HG03095 (cell line): ENCODE results near the gene NRIP2.

Experiments used
- ATAC-seq: cut with Tn5 transposase; IDR thresholded peaks from one replicate; pipeline ENCODE4 v1.9.1; 2021; ENCODE audit warnings: moderate library complexity; ENCODE audit not compliant: unreplicated experiment

Gene NRIP2

DNA sequence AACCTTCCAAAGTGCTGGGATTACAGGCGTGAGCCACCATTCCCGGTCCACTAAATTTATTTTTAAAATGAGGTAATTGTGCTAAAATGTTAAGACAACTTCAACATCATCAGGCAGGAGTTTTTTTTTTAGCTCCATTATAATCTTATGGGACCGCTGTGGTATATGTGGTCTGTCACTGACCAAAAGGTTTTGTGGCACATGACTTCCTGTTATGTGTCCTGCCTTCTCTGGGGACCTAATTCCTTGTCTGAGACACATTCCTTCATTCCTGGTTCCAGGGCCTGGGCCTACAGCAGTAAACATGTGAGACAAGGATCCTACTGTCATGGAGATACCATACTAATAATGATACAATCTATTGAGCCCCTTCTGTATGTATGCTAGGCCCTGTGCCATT is 17.1 kb upstream of the NRIP2 start:
- no peak for ATAC-seq

DNA sequence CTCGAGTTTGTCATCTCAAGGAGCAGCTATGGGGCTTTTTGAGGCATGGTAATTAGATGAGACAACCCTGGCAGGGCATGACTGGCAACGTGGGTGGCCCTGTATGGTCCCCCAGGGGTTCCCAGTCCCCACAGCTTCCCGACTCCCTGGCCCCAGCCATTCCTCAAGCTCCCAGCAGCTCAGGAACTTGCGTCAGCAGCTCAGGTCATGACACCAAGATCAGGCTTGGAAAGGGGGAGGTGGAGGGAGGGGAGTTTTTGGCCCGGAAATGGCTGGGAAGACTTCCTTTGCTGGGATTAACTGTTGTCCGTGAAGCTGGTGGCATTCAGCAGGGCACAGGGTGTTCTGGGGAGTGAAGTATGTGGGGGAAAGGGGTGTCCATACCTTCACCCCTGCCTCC is 10.4 kb upstream of the NRIP2 start:
- ATAC-seq = no peak

DNA sequence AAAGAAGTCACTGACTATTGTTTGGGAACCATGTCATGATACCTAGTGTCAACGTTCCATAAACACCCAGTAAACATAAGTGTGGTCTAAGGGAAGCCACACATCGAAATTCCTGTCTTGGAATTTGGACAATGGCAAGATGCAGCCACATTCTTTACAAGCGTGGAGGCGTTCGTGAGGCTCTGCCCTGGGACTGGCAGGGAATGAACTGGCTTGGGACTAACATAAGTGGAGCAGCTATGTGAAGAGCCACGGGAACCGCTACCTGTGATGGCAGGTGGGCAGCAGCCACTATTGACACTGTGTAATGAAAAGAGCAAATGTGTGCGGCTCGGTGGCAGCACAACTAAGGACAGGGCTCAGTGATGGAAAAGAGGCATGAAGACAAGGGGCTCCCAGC is 10.0 kb upstream of the NRIP2 start:
- ATAC-seq = no peak

GRCh38 chr12:2842948-2843347 is 8.1 kb upstream of the NRIP2 start:
- ATAC-seq = no peak

DNA sequence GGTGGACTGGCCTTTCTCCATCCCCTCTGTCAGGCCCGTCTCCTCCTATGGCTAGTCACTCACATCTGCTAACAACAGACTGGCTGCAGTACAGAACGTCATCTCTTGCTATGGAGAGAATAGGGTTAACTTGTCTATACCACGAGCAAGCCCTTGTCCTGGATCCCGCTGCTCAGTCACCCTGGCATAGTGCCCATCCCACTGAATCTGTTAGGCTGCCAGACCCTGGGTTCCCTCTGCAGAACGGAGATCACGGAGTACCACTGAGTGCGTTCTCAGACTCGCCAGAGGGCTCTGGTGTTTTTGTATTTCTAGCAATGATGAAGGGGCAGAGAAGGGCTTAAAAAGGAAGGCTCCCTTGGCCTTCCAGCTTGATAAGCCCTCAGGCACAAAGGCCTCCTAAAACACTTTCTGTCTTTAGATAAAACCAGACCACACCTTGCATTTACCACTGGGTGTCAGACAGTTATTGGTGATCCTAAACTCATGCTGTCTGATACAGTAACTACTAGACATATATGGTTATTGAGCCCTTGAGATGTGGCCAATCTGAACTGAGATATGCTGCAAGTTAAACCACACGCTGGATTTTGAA is 6.3 kb upstream of the NRIP2 start:
- no peak for ATAC-seq

GRCh38 chr12:2836574-2836973 is 1.7 kb upstream of the NRIP2 start:
- ATAC-seq = no peak

- no peak for ATAC-seq
Observed at GRCh38 chr12:2835691-2836403, 1.0 kb upstream of the NRIP2 start.

- no peak for ATAC-seq
Observed at GRCh38 chr12:2833810-2834209, 1.0 kb downstream of the NRIP2 start.

DNA sequence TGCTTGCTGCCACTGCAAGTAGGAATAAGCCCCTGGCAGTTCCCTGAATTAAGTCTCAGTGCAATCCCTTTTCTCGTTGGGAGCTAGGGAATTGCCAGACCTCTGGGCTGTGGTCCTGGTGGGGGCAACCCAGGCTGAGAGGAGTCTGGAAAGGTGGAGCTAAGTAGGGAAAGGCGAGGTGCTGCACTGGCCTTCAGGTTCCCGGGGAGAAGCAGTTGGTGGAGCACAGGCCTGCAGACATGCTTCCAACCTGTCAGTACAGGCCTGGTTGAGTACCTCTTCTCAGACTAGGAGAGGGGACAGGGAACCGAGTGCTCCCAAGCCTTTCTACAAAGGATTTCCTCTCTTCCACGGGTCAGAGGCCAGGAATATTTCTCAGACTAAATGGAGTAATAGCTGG is 1.5 kb downstream of the NRIP2 start:
- no peak for ATAC-seq

DNA sequence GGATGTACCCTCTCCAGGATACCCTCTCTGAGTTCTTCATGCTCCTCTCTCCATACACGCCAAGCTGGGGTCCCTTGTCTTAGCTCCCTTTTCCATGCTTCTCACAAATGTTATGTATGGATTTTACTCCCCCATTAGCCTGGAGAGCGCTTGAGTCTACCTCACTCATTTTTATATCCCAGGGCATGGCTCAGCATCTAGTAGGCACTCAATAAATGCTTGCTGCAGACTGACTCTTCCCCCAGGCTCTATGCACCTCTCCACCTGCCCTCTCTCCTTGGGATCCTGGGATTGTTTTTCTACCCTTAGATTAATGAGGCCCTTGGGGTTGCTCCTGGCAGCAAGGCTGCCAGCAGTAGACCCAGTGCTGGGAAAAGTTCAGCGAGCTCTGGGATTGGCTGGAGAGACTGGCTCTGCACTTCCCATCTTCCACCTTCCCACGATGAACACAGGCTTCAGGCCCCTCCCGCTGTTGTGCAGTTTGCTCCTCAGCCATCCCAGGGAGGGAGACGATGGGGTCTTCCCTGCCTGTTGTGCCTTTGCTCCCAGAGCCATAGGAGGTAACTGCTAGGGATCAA is 2.2 kb downstream of the NRIP2 start:
- no peak for ATAC-seq

DNA sequence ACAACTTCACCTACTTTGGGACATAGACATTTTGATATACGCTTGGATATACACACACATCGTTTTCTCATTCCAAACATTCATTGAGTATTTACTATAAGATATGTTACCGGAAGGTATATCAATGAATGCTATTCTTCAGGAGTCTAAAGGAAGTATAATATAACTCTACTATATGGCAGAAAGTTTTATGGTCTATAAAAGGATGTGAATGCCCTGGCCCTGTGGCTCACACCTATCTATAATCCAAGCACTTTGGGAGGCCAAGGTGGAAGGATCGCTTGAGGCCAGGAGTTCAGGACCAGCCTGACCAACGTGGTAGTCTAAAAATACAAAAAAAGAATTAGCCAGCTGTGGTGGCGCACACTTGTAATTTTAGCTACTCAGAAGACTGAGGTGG is 5.6 kb downstream of the NRIP2 start:
- ATAC-seq = no peak

GRCh38 chr12:2826721-2827515 is 7.9 kb downstream of the NRIP2 start:
- no peak for ATAC-seq

- no peak for ATAC-seq
Observed at GRCh38 chr12:2826036-2826435, 8.8 kb downstream of the NRIP2 start.

GRCh38 chr12:2825132-2825531 is 9.7 kb downstream of the NRIP2 start:
- no peak for ATAC-seq

GRCh38 chr12:2824541-2824940 is 10.3 kb downstream of the NRIP2 start:
- no peak for ATAC-seq

DNA sequence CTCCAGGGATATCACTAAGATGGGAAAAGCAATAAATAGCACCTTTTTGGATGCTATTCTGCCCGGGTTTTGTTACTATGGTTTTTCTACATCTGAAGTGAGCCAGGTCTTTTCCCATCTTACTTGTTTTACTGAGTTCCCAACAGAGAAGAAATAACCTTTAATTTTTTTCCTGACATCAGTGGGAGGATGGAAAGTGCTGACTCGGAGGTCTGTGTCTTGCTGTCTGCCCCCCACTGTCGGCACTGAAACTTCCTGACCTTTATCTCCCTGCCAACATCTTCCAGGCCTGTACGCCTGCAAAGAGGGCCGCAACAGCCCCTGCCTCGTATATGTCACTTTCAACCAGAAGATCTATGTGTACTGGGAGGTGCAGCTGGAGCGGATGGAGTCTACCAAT is 11.4 kb downstream of the NRIP2 start:
- no peak for ATAC-seq

DNA sequence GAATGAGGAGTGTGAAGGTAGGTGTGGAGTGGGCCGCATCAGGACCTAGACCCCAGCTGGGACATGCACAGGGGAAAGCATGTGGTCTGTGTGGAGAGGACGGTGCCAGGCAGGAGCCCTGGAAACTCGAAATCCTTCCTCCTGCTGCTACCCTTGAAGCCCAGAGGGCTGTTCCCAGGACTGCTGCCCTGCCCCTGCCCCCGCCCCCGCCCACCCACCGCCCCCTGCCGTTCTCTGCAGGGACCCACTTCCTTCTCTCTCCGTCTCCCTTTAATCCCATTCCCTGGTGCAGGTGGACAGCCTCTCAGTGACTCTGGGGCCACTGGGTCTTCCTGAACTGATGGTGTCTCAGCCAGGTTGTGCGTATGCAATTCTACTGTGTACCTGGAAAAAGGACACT is 14.4 kb downstream of the NRIP2 start:
- no peak for ATAC-seq

DNA sequence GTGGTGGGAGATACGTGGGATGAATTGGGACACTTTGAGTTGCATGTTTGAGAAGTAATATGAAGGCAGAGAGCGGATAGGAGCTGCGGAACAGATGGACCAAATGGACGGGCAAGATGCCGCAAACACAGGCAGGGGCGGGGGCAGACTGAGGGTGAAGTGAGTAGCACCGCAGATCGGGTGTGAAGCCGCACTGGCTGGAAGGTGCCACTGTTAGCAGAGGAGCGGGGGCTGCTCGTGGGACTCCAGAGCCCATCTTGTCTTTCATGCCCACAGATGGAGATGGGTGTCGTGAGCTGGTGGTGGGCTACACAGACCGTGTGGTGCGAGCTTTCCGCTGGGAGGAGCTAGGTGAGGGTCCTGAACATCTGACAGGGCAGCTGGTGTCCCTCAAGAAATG is 15.0 kb downstream of the NRIP2 start:
- ATAC-seq = no peak

DNA sequence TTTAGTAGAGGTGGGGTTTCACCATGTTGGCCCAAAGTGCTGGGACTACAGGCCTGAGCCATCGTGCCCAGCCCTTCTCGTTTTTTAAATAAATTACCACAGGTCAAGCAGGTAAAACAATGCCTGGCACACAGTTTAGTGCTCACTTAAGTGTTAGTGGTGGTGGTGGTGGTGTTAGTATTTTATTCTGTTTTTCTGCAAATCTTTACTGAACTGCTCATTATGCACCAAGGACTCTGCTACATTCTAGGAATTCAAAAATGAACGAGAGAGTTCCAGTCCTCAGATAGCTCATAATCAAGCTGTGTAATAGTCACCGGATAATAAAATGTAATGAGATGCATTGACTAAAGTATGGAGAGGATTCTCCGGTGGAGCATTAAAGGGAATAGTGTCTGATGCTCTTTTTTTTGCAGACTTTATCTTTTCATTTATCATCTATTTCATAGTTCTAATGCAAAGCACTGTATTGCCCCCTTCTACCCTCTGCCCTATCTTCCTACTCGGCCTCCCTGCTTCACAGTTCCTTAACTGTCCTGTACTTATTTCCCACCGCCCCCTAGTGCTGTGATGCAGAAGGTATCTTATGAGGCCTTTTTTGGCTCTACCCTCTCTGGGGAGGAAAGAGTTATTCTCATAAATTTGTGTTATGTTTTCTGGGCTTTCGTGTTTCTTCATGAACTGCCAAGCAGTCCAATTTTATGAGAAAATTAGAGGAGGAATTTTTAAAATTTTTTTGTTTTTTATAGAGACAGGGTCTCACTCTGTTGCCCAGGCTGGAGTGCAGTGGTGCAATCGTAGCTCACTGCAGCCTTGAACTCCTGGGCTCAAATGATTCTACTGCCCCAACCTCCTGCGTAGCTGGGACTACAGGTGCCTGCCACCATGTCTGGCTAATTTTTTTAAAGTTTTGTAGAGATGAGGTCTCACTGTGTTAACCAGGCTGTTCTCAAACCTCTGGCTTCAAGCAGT is 21.3 kb downstream of the NRIP2 start:
- ATAC-seq = peak; percentile 52

GRCh38 chr12:2812290-2813213 is 22.3 kb downstream of the NRIP2 start, which contains the start of gene ITFG2:
TSS of gene ITFG2 (plus strand) at chr12:2812668. CDS start at chr12:2812761, 93 bp downstream.
- ATAC-seq = peak; percentile 93
